ENCODE results near the gene CD36. TPM values are rescaled to one million over a fixed set of nuclear protein-coding genes. Genes with fewer than 3 reads are reported as not detected.

The CD36 gene
- total and polyA plus RNA-seq, 12 donors = 190 to 1,458 (median 916) TPM

GRCh38 chr7:80612880-80613279 is 25.6 kb upstream of the CD36 start:
- no peak for TF ChIP-seq CTCF (IDR thresholded peaks at IDR 0.05)
- ATAC-seq (peak in 1 of 8 donors; percentile 53), DNase-seq (no peak)
- no peaks in the 10 kb centered on the region for H3K27me3 ChIP-seq
- no peaks in the 10 kb centered on the region for H3K9me3 ChIP-seq
- H3K4me3 ChIP-seq = peak overlapping the region in 1 of 10 donors; percentile 16
- peaks cover 5 to 96% (median 62%) of the 10 kb centered on the region in 9 donors for H3K4me1 ChIP-seq
- no peaks in the 10 kb centered on the region for H3K36me3 ChIP-seq
- H3K27ac ChIP-seq = peak overlapping the region in 9 of 10 donors; percentile 36 to 87 (median 74)
- intact Hi-C loops (cut with DNase I) = no loop called here

- no peaks in the 10 kb centered on the region for H3K27me3 ChIP-seq
- intact Hi-C loops (cut with DNase I) = no loop called here
- DNase-seq (no peak), ATAC-seq (no peak)
- H3K36me3 ChIP-seq = no peaks in the 10 kb centered on the region
- H3K9me3 ChIP-seq = peaks cover 0 to 4% (median 0%) of the 10 kb centered on the region in 11 donors
- H3K4me1 ChIP-seq = peaks cover 5 to 96% (median 66%) of the 10 kb centered on the region in 9 donors
- peak overlapping the region in 9 of 10 donors; percentile 36 to 87 (median 74) for H3K27ac ChIP-seq
- H3K4me3 ChIP-seq = peak overlapping the region in 1 of 10 donors; percentile 16
- 56 to 80% methylated on average over 1 of the region's 1 CpG for WGBS, 2 donors
- TF ChIP-seq CTCF (IDR thresholded peaks at IDR 0.05) = no peak
Measured at GRCh38 chr7:80613519-80613918, 24.9 kb upstream of the CD36 start.

GRCh38 chr7:80614851-80615271 is 23.6 kb upstream of the CD36 start:
- Histone ChIP-seq H3K27me3 (no peaks in the 10 kb centered on the region), H3K4me1 (peaks cover 5 to 83% (median 65%) of the 10 kb centered on the region in 9 donors), H3K36me3 (no peaks in the 10 kb centered on the region), H3K4me3 (no peak overlapping the region), H3K9me3 (peaks cover 0 to 12% (median 4%) of the 10 kb centered on the region in 11 donors), H3K27ac (peak overlapping the region in 8 of 10 donors; percentile 33 to 87 (median 74))
- 68 to 81% methylated on average over 5 of the region's 5 CpGs for WGBS, 2 donors
- intact Hi-C loops (cut with DNase I) = no loop called here
- DNase-seq (no peak), ATAC-seq (peak in 1 of 8 donors; percentile 25)
- TF ChIP-seq CTCF (IDR thresholded peaks at IDR 0.05) = peak in 1 of 9 donors; percentile 11

GRCh38 chr7:80618096-80618495 is 20.3 kb upstream of the CD36 start:
- ATAC-seq (peak in 6 of 8 donors; percentile 27 to 66 (median 40)), DNase-seq (no peak)
- no peak overlapping the region for H3K4me3 ChIP-seq
- H3K36me3 ChIP-seq = no peaks in the 10 kb centered on the region
- no peak for TF ChIP-seq CTCF (IDR thresholded peaks at IDR 0.05)
- H3K27ac ChIP-seq = peak overlapping the region in 8 of 10 donors; percentile 37 to 87 (median 58)
- H3K9me3 ChIP-seq = peaks cover 0 to 12% (median 4%) of the 10 kb centered on the region in 11 donors
- peaks cover 8 to 86% (median 49%) of the 10 kb centered on the region in 9 donors for H3K4me1 ChIP-seq
- 21 to 29% methylated on average over 1 of the region's 1 CpG for WGBS, 2 donors
- intact Hi-C loops (cut with DNase I) = no loop called here
- H3K27me3 ChIP-seq = no peaks in the 10 kb centered on the region

Measured in heart right ventricle (tissue), 16 donors.